Natural killer cell (primary cell): ENCODE measurements around the gene METTL25. TPM values are rescaled to one million over a fixed set of nuclear protein-coding genes. Genes with fewer than 3 reads are reported as not detected.

ENCODE experiments used
- ATAC-seq, 3 donors: fragments of 150-1000 bp in 2 of 3; fragments of 200-7000 bp in 1 of 3; cut with Tn5 transposase; 1 replicate in 1 of 3; 2 replicates in 2 of 3; pipeline ENCODE4 v1.10.0; 2021; ENCODE audit warnings: mild to moderate bottlenecking in 2 of 3, moderate library complexity in 2 of 3
- DNase-seq, 2 donors: peaks; one replicate each; pipeline versions ENCODE4 v3.0.0 to v3.0.0-alpha.2; 2013 to 2021; ENCODE audit warnings: mixed read lengths in 1 of 2
- H3K27ac ChIP-seq: one replicate; pipeline ENCODE4 v1.5.1; 2013; ENCODE audit warnings: mild to moderate bottlenecking, low read length
- H3K27me3 ChIP-seq: one replicate; pipeline ENCODE4 v1.6.1; 2013; ENCODE audit warnings: low read length; ENCODE audit not compliant: control insufficient read depth, insufficient read depth
- H3K36me3 ChIP-seq: one replicate; pipeline ENCODE4 v1.6.1; 2013; ENCODE audit warnings: low read length; ENCODE audit not compliant: control insufficient read depth, insufficient read depth
- H3K4me1 ChIP-seq: one replicate; pipeline ENCODE4 v1.6.1; 2013; ENCODE audit warnings: low read length; ENCODE audit not compliant: control insufficient read depth, insufficient read depth
- H3K4me3 ChIP-seq: one replicate; pipeline ENCODE4 v1.5.1; 2013; ENCODE audit warnings: low read length
- H3K9me3 ChIP-seq: one replicate; pipeline ENCODE4 v1.6.1; 2013; ENCODE audit warnings: low read length; ENCODE audit not compliant: control insufficient read depth, insufficient read depth
- H3K27ac Mint-ChIP-seq, 2 donors: one replicate each; pipeline ENCODE4 v1.8.0; 2022; ENCODE audit warnings: mild to moderate bottlenecking in 2 of 2, mixed read lengths in 2 of 2, moderate library complexity in 1 of 2
- H3K27me3 Mint-ChIP-seq, 2 donors: one replicate each; pipeline ENCODE4 v1.8.0; 2022; ENCODE audit warnings: low read depth in 2 of 2, mixed read lengths in 2 of 2
- H3K36me3 Mint-ChIP-seq: one replicate; pipeline ENCODE4 v1.8.0; 2022; ENCODE audit warnings: mixed read lengths
- H3K4me1 Mint-ChIP-seq, 2 donors: one replicate each; pipeline ENCODE4 v1.8.0; 2022; ENCODE audit warnings: mixed read lengths in 2 of 2
- H3K4me3 Mint-ChIP-seq: one replicate; pipeline ENCODE4 v1.8.0; 2022; ENCODE audit warnings: mild to moderate bottlenecking, moderate library complexity, mixed read lengths
- H3K9me3 Mint-ChIP-seq, 2 donors: one replicate each; pipeline ENCODE4 v1.8.0; 2022; ENCODE audit warnings: mixed read lengths in 2 of 2
- WGBS: methylation state at CpG from one replicate; pipeline ENCODE4 v1.1.7; 2013; ENCODE audit warnings: missing lambda C conversion rate; ENCODE audit not compliant: insufficient coverage; 5-methylcytosine and 5-hydroxymethylcytosine counted together
- intact Hi-C: fragments of 100-400 bp; cut with micrococcal nuclease; formaldehyde crosslinking; loops from one replicate; pipeline ENCODE4 v1.14.2; 2022
- total RNA-seq, 4 donors: library from RNA; stranded (reverse); fragments of 120-200 nt in 1 of 4; gene quantifications; one replicate each; pipeline versions ENCODE4 v1.2.3 to v1.2.4, GENCODE V29; 2013 to 2022
- TF ChIP-seq, protein P1 (sequence below): fragments of 200-600 bp; IDR thresholded peaks from one replicate; pipeline ENCODE4 v1.8.0; 2022; ENCODE audit warnings: antibody characterized with exemption

Gene METTL25
- total RNA-seq, 3 donors from 2014 or later (not counting 1 experiment from before 2014, with no cell fraction given), result 15.4 to 21.2 (median 17.8) TPM

DNA sequence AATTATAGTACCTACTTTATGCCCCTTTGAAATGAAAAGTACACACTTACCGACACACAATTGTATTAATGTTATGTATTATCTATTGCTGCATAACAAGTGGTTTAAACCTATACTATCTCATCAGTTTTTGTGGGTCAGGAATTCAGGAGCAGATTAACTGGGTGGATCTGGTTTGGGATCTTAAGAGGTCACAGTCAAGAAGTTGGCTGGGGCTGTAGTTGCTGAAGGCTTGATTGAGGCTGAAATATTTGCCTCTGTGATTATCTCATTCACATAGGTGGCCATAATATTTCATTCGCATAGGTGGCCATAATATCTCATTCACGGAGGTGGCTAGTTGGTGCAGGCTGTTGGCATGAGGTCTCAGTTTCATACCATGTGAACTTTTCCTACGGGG lies 5.7 kb downstream of the METTL25 start:
- DNase-seq (no peak), ATAC-seq (no peak)
- no peaks in the 10 kb centered on the region for H3K36me3 ChIP-seq
- H3K27ac ChIP-seq, result no peak overlapping the region
- H3K4me1 ChIP-seq, result peaks cover 4% of the 10 kb centered on the region
- Mint-ChIP-seq H3K9me3 (no peaks in the 10 kb centered on the region), H3K36me3 (no peaks in the 10 kb centered on the region), H3K27ac (no peak overlapping the region), H3K4me1 (peaks cover 15 to 30% of the 10 kb centered on the region in 2 donors), H3K27me3 (no peaks in the 10 kb centered on the region), H3K4me3 (no peak overlapping the region)
- H3K4me3 ChIP-seq, result no peak overlapping the region
- intact Hi-C loops, result no loop called here
- no peaks in the 10 kb centered on the region for H3K27me3 ChIP-seq
- 100% methylated on average over 3 of the region's 4 CpGs for WGBS
- TF ChIP-seq, protein P1, sequence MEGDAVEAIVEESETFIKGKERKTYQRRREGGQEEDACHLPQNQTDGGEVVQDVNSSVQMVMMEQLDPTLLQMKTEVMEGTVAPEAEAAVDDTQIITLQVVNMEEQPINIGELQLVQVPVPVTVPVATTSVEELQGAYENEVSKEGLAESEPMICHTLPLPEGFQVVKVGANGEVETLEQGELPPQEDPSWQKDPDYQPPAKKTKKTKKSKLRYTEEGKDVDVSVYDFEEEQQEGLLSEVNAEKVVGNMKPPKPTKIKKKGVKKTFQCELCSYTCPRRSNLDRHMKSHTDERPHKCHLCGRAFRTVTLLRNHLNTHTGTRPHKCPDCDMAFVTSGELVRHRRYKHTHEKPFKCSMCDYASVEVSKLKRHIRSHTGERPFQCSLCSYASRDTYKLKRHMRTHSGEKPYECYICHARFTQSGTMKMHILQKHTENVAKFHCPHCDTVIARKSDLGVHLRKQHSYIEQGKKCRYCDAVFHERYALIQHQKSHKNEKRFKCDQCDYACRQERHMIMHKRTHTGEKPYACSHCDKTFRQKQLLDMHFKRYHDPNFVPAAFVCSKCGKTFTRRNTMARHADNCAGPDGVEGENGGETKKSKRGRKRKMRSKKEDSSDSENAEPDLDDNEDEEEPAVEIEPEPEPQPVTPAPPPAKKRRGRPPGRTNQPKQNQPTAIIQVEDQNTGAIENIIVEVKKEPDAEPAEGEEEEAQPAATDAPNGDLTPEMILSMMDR, result no peak
- H3K9me3 ChIP-seq, result no peaks in the 10 kb centered on the region

DNA sequence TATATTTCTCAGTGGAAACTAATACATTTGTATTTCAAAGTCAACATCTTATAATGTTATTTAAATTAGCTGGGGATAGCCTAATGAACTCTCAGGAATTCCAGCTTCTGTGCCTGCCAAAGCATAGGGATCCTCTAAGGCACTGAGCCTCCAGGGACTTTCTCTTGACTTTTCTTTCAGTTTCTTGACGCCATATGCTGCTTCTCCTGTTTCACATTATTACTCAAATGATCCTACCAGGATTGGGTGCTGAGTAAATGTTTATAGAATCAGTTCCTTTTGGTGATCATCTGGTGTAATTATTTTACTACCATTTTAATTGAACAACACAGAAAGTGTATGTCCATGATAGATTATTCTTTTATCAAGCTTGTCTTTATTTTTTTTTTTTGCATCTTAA lies 7.9 kb downstream of the METTL25 start:
- DNase-seq (no peak), ATAC-seq (no peak)
- no peak overlapping the region for H3K4me3 ChIP-seq
- intact Hi-C loops, result no loop called here
- no CpG with 5 or more reads among the region's 1 CpG for WGBS
- no peaks in the 10 kb centered on the region for H3K9me3 ChIP-seq
- TF ChIP-seq, protein P1, result no peak
- no peaks in the 10 kb centered on the region for H3K4me1 ChIP-seq
- peaks cover 3% of the 10 kb centered on the region for H3K36me3 ChIP-seq
- peaks cover 4 to 11% of the 10 kb centered on the region in 2 donors for H3K4me1 Mint-ChIP-seq
- H3K27me3 ChIP-seq, result no peaks in the 10 kb centered on the region
- H3K27ac Mint-ChIP-seq, result no peak overlapping the region
- no peak overlapping the region for H3K27ac ChIP-seq
- no peaks in the 10 kb centered on the region for H3K36me3 Mint-ChIP-seq
- no peaks in the 10 kb centered on the region for H3K27me3 Mint-ChIP-seq
- no peak overlapping the region for H3K4me3 Mint-ChIP-seq
- H3K9me3 Mint-ChIP-seq, result peaks cover 0 to 4% of the 10 kb centered on the region in 2 donors

DNA sequence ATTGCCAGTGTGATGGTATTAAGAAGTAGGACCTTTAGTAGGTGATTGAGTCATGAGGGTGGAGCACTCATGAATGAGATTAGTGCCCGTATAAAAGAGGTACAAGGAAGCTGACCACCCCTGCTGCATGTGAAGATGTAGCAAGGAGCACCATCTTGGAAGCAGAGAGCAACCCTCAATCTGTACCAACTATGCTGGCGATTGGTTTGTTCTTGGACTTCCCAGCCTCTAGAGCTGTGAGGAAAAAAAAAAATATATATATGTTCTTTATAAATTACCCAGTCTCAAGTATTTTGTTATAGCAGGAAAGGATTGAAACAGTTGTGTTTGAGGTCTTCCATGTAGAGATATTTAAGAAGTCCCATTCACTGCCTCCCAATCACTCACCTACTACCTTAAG lies 16.9 kb downstream of the METTL25 start:
- Histone ChIP-seq H3K4me1 (no peaks in the 10 kb centered on the region), H3K27ac (no peak overlapping the region), H3K9me3 (peaks cover 9% of the 10 kb centered on the region), H3K4me3 (no peak overlapping the region), H3K36me3 (no peaks in the 10 kb centered on the region), H3K27me3 (no peaks in the 10 kb centered on the region)
- peaks cover 2 to 14% of the 10 kb centered on the region in 2 donors for H3K9me3 Mint-ChIP-seq
- WGBS, result 91% methylated on average over 1 of the region's 2 CpGs
- intact Hi-C loops, result no loop called here
- no peaks in the 10 kb centered on the region for H3K27me3 Mint-ChIP-seq
- no peak overlapping the region for H3K4me3 Mint-ChIP-seq
- no peak overlapping the region for H3K27ac Mint-ChIP-seq
- peaks cover 0 to 4% of the 10 kb centered on the region in 2 donors for H3K4me1 Mint-ChIP-seq
- DNase-seq (no peak), ATAC-seq (no peak)
- H3K36me3 Mint-ChIP-seq, result no peaks in the 10 kb centered on the region
- TF ChIP-seq, protein P1, result no peak

DNA sequence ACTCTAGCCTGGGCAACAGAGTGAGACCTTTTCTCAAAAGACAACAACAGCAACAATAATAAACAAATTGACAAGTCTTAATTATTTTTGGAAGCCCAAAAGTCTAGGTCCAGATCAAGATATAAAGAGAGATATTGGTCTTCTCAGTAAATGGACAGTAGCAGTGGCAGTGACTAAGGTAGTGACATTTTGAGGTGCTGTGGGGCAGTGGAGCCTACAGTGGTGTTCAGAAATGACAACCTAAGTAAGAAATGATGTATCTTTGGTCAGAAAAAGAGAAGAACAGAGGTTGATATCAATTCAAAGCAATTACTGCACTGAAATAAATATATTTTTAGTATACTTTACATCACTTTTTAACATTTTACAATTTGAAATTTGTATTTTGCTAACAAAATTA lies 20.7 kb downstream of the METTL25 start:
- DNase-seq (no peak), ATAC-seq (no peak)
- no peaks in the 10 kb centered on the region for H3K36me3 ChIP-seq
- Mint-ChIP-seq H3K27me3 (no peaks in the 10 kb centered on the region), H3K4me1 (no peaks in the 10 kb centered on the region), H3K9me3 (peaks cover 2 to 7% of the 10 kb centered on the region in 2 donors), H3K27ac (no peak overlapping the region), H3K36me3 (no peaks in the 10 kb centered on the region), H3K4me3 (no peak overlapping the region)
- TF ChIP-seq, protein P1, result no peak
- H3K27ac ChIP-seq, result no peak overlapping the region
- no peak overlapping the region for H3K4me3 ChIP-seq
- H3K27me3 ChIP-seq, result no peaks in the 10 kb centered on the region
- intact Hi-C loops, result no loop called here
- H3K4me1 ChIP-seq, result no peaks in the 10 kb centered on the region
- H3K9me3 ChIP-seq, result peaks cover 8% of the 10 kb centered on the region
